Neural progenitor cell (in vitro differentiated cells): ENCODE measurements around the gene EIF4EBP3. TPM values are rescaled to one million over a fixed set of nuclear protein-coding genes. Genes with fewer than 3 reads are reported as not detected.

Source experiments
- DNase-seq: peaks from one replicate; pipeline ENCODE4 v3.0.0-alpha.2; 2016; ENCODE audit warnings: low spot score
- H2AFZ ChIP-seq: fragments of 200-600 bp; sonication (generic); replicated peaks from 2 replicates; pipeline ENCODE4 v1.6.1; 2016; ENCODE audit warnings: antibody characterized with exemption
- H3F3A ChIP-seq: fragments of 200-600 bp; sonication (generic); 2 replicates; pipeline ENCODE4 v1.6.1; 2016; ENCODE audit warnings: antibody characterized with exemption, low read depth
- H3K27ac ChIP-seq: fragments of 200-600 bp; sonication (generic); 2 replicates; pipeline ENCODE4 v1.5.1; 2016; ENCODE audit warnings: mild to moderate bottlenecking
- H3K27me3 ChIP-seq: fragments of 200-600 bp; sonication (generic); 2 replicates; pipeline ENCODE4 v1.6.1; 2016; ENCODE audit warnings: mild to moderate bottlenecking, moderate library complexity
- H3K36me3 ChIP-seq: fragments of 200-600 bp; sonication (generic); 2 replicates; pipeline ENCODE4 v1.5.1; 2016
- H3K4me1 ChIP-seq: fragments of 200-600 bp; sonication (generic); 2 replicates; pipeline ENCODE4 v1.6.1; 2016; ENCODE audit warnings: mixed run types
- H3K4me2 ChIP-seq: fragments of 200-600 bp; sonication (generic); 2 replicates; pipeline ENCODE4 v1.6.1; 2016
- H3K4me3 ChIP-seq: fragments of 200-600 bp; sonication (generic); 2 replicates; pipeline ENCODE4 v1.5.1; 2016
- H3K79me2 ChIP-seq: fragments of 200-600 bp; sonication (generic); 2 replicates; pipeline ENCODE4 v1.6.1; 2016; ENCODE audit warnings: low read depth
- H3K9ac ChIP-seq: fragments of 200-600 bp; sonication (generic); 2 replicates; pipeline ENCODE4 v1.6.1; 2016
- H3K9me3 ChIP-seq: fragments of 200-600 bp; sonication (generic); 2 replicates; pipeline ENCODE4 v1.5.1; 2016; ENCODE audit warnings: low read depth
- H4K20me1 ChIP-seq: fragments of 200-600 bp; sonication (generic); 2 replicates; pipeline ENCODE4 v1.6.1; 2016; ENCODE audit warnings: low read depth
- H3K27ac Mint-ChIP-seq: 3 replicates; pipeline ENCODE4 v1.8.0; 2021; ENCODE audit warnings: mixed read lengths
- H3K27me3 Mint-ChIP-seq: 2 replicates; pipeline ENCODE4 v1.8.0; 2022; ENCODE audit warnings: low read depth, mild to moderate bottlenecking, inconsistent platforms, moderate library complexity, mixed read lengths; ENCODE audit not compliant: insufficient read depth
- H3K36me3 Mint-ChIP-seq: 3 replicates; pipeline ENCODE4 v1.8.0; 2021; ENCODE audit warnings: mixed read lengths
- H3K4me1 Mint-ChIP-seq: 3 replicates; pipeline ENCODE4 v1.8.0; 2021; ENCODE audit warnings: mixed read lengths
- H3K4me3 Mint-ChIP-seq: 3 replicates; pipeline ENCODE4 v1.8.0; 2021; ENCODE audit warnings: mild to moderate bottlenecking, moderate library complexity, mixed read lengths
- H3K9me3 Mint-ChIP-seq: 3 replicates; pipeline ENCODE4 v1.8.0; 2020; ENCODE audit warnings: mixed read lengths
- CTCF ChIP-seq: fragments of 200-600 bp; sonication (generic); IDR thresholded peaks from 2 replicates; pipeline ENCODE4 v1.5.1; 2017; ENCODE audit warnings: antibody characterized with exemption, mild to moderate bottlenecking
- EZH2 ChIP-seq: fragments of 200-600 bp; sonication (generic); IDR thresholded peaks from 2 replicates; pipeline ENCODE4 v1.6.1; 2017; ENCODE audit warnings: antibody characterized with exemption, mild to moderate bottlenecking, moderate library complexity
- EZH2phosphoT487 ChIP-seq: fragments of 200-600 bp; sonication (generic); IDR thresholded peaks from 2 replicates; pipeline ENCODE4 v1.6.1; 2017; ENCODE audit warnings: antibody characterized with exemption
- total RNA-seq: library from RNA; depleted of rRNA; stranded (reverse); fragments of >200 nt; gene quantifications from 2 replicates; pipeline ENCODE4 v1.2.3, GENCODE V29; 2015; ENCODE audit warnings: low replicate concordance

EIF4EBP3 gene
- total RNA-seq, 1 donor from 2014 or later: 1.1 TPM

GRCh38 chr5:140502834-140503233, 44.6 kb upstream of the EIF4EBP3 start:
- no peak overlapping the region for H3K4me2 ChIP-seq
- H3K9me3 Mint-ChIP-seq: no peaks in the 10 kb centered on the region
- H3K36me3 Mint-ChIP-seq: peaks cover 16% of the 10 kb centered on the region
- H3K27ac ChIP-seq: no peak overlapping the region
- H3K27ac Mint-ChIP-seq: no peak overlapping the region
- H3K36me3 ChIP-seq: peaks cover 18% of the 10 kb centered on the region
- no peaks in the 10 kb centered on the region for H3K4me1 ChIP-seq
- no peak for DNase-seq
- H3K9me3 ChIP-seq: no peaks in the 10 kb centered on the region
- H3K9ac ChIP-seq: no peak overlapping the region
- H2AFZ ChIP-seq: no peak overlapping the region
- TF ChIP-seq CTCF (no peak), EZH2 (no peak), EZH2phosphoT487 (no peak)
- H3K4me1 Mint-ChIP-seq: no peaks in the 10 kb centered on the region
- H3K27me3 Mint-ChIP-seq: no peaks in the 10 kb centered on the region
- H3K27me3 ChIP-seq: no peaks in the 10 kb centered on the region
- no peaks in the 10 kb centered on the region for H4K20me1 ChIP-seq
- H3K79me2 ChIP-seq: no peaks in the 10 kb centered on the region
- H3K4me3 Mint-ChIP-seq: no peak overlapping the region
- no peaks in the 10 kb centered on the region for H3F3A ChIP-seq
- no peak overlapping the region for H3K4me3 ChIP-seq

- no peak for DNase-seq
- Mint-ChIP-seq H3K4me1 (no peaks in the 10 kb centered on the region), H3K27ac (no peak overlapping the region), H3K27me3 (no peaks in the 10 kb centered on the region), H3K4me3 (no peak overlapping the region), H3K36me3 (peaks cover 38% of the 10 kb centered on the region), H3K9me3 (no peaks in the 10 kb centered on the region)
- H3K4me3 ChIP-seq: no peak overlapping the region
- H3K36me3 ChIP-seq: peaks cover 22% of the 10 kb centered on the region
- no peaks in the 10 kb centered on the region for H3F3A ChIP-seq
- H3K9ac ChIP-seq: no peak overlapping the region
- TF ChIP-seq EZH2 (no peak), EZH2phosphoT487 (no peak), CTCF (no peak)
- H3K27me3 ChIP-seq: no peaks in the 10 kb centered on the region
- no peaks in the 10 kb centered on the region for H3K79me2 ChIP-seq
- no peak overlapping the region for H3K27ac ChIP-seq
- H3K4me1 ChIP-seq: no peaks in the 10 kb centered on the region
- H4K20me1 ChIP-seq: no peaks in the 10 kb centered on the region
- no peak overlapping the region for H3K4me2 ChIP-seq
- H2AFZ ChIP-seq: no peak overlapping the region
- no peaks in the 10 kb centered on the region for H3K9me3 ChIP-seq
Observed at GRCh38 chr5:140509898-140510297, 37.6 kb upstream of the EIF4EBP3 start.

GRCh38 chr5:140513124-140513523, 34.3 kb upstream of the EIF4EBP3 start:
- Histone ChIP-seq H3K36me3 (peaks cover 7% of the 10 kb centered on the region), H3K4me1 (no peaks in the 10 kb centered on the region), H3K27ac (no peak overlapping the region), H3K4me2 (no peak overlapping the region), H3K9ac (no peak overlapping the region), H3K27me3 (no peaks in the 10 kb centered on the region), H3F3A (no peaks in the 10 kb centered on the region), H3K4me3 (no peak overlapping the region), H2AFZ (no peak overlapping the region), H4K20me1 (no peaks in the 10 kb centered on the region), H3K79me2 (no peaks in the 10 kb centered on the region), H3K9me3 (no peaks in the 10 kb centered on the region)
- no peaks in the 10 kb centered on the region for H3K27me3 Mint-ChIP-seq
- no peak for TF ChIP-seq EZH2
- no peak for TF ChIP-seq EZH2phosphoT487
- TF ChIP-seq CTCF: no peak
- H3K9me3 Mint-ChIP-seq: peaks cover 4% of the 10 kb centered on the region
- peaks cover 37% of the 10 kb centered on the region for H3K36me3 Mint-ChIP-seq
- no peak overlapping the region for H3K4me3 Mint-ChIP-seq
- DNase-seq: no peak
- no peaks in the 10 kb centered on the region for H3K4me1 Mint-ChIP-seq
- H3K27ac Mint-ChIP-seq: no peak overlapping the region

GRCh38 chr5:140524003-140524402, 23.5 kb upstream of the EIF4EBP3 start:
- TF ChIP-seq CTCF: no peak
- no peak for TF ChIP-seq EZH2phosphoT487
- TF ChIP-seq EZH2: no peak
- H3K27me3 Mint-ChIP-seq: no peaks in the 10 kb centered on the region
- Histone ChIP-seq H3K9ac (no peak overlapping the region), H3K27ac (no peak overlapping the region), H3F3A (peaks cover 7% of the 10 kb centered on the region), H4K20me1 (no peaks in the 10 kb centered on the region), H3K4me2 (no peak overlapping the region), H3K4me1 (no peaks in the 10 kb centered on the region), H3K79me2 (no peaks in the 10 kb centered on the region), H3K27me3 (no peaks in the 10 kb centered on the region), H3K4me3 (no peak overlapping the region), H3K36me3 (peaks cover 10% of the 10 kb centered on the region), H3K9me3 (no peaks in the 10 kb centered on the region), H2AFZ (no peak overlapping the region)
- H3K4me3 Mint-ChIP-seq: no peak overlapping the region
- H3K36me3 Mint-ChIP-seq: peaks cover 17% of the 10 kb centered on the region
- H3K27ac Mint-ChIP-seq: no peak overlapping the region
- no peaks in the 10 kb centered on the region for H3K4me1 Mint-ChIP-seq
- no peaks in the 10 kb centered on the region for H3K9me3 Mint-ChIP-seq
- no peak for DNase-seq
